Astrocyte of the cerebellum (primary cell): ENCODE data around the gene CARS1.
A peak's percentile ranks its signal among the peaks of the same experiment; 100 is the strongest.

Experiments
- DNase-seq: peaks from one replicate; pipeline ENCODE4 v3.0.0-alpha.2; 2011; ENCODE audit warnings: low read depth
- H3K4me3 ChIP-seq: 2 replicates; pipeline ENCODE4 v1.5.1; 2011; ENCODE audit warnings: mild to moderate bottlenecking, low read depth, low read length, moderate library complexity
- in situ Hi-C: cut with HindIII; loops from 2 replicates; pipeline ENCODE4 v1.10.0; 2017; ENCODE audit warnings: low sequenced_read_pairs
- TF ChIP-seq, protein P1 (sequence below): IDR thresholded peaks from 2 replicates; pipeline ENCODE4 v1.5.1; 2012; ENCODE audit warnings: low read length, low read depth, moderate library complexity, mild to moderate bottlenecking; ENCODE audit errors: missing control alignments

CARS1 gene

DNA sequence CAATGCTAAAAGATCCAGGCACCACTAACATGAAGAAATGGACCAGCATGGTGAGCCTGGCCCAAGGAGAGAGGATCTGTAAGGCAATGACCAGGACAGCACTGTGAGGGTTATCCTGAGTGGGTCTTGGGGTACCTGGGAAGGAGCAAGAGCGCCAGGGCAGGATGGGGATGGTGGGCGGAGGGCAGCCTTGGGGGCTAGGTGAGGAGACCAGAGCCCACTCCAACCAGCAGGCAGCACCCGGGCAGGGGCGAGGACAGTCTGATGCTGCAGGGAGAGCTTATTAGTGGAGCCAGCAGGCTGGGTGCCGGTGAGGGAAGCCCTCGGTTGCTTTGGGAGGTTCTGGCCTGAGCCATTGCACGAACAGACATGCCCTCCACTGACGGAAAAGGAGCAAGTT, 54.4 kb downstream of the CARS1 start:
- TF ChIP-seq, protein P1, sequence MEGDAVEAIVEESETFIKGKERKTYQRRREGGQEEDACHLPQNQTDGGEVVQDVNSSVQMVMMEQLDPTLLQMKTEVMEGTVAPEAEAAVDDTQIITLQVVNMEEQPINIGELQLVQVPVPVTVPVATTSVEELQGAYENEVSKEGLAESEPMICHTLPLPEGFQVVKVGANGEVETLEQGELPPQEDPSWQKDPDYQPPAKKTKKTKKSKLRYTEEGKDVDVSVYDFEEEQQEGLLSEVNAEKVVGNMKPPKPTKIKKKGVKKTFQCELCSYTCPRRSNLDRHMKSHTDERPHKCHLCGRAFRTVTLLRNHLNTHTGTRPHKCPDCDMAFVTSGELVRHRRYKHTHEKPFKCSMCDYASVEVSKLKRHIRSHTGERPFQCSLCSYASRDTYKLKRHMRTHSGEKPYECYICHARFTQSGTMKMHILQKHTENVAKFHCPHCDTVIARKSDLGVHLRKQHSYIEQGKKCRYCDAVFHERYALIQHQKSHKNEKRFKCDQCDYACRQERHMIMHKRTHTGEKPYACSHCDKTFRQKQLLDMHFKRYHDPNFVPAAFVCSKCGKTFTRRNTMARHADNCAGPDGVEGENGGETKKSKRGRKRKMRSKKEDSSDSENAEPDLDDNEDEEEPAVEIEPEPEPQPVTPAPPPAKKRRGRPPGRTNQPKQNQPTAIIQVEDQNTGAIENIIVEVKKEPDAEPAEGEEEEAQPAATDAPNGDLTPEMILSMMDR = no peak
- in situ Hi-C loops = no loop called here
- DNase-seq = no peak
- no peak overlapping the region for H3K4me3 ChIP-seq

DNA sequence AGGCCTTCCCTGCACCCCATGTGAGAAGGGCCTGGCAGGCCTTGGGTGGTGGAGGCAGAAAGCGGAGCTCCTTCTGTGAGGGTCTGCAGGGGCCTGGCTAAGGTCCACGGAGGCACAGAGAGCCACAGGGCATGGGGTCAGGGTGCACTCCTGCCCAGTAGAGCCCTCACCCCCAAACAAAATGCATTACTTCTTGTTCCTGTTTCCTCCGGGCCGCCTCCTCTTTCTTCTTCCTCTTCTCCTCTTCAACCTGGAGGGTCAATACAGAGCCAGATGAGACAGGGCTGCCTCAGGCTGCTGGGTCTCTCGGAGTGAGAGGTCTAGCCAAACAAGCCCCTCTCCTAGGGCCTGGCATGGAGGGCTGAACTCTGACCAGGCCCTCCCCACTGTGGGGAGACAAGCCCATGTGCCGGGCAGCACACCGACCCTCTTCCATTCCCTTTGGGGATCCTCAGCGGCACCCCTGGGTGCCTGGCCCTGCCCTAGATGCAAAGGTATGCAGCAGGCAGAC, 54.8 kb downstream of the CARS1 start:
- H3K4me3 ChIP-seq = no peak overlapping the region
- TF ChIP-seq, protein P1 = no peak
- in situ Hi-C loops = no loop called here
- no peak for DNase-seq

- H3K4me3 ChIP-seq = no peak overlapping the region
- in situ Hi-C loops = no loop called here
- DNase-seq = no peak
- TF ChIP-seq, protein P1 = no peak
Observed at GRCh38 chr11:3001496-3001895, 55.7 kb downstream of the CARS1 start.

DNA sequence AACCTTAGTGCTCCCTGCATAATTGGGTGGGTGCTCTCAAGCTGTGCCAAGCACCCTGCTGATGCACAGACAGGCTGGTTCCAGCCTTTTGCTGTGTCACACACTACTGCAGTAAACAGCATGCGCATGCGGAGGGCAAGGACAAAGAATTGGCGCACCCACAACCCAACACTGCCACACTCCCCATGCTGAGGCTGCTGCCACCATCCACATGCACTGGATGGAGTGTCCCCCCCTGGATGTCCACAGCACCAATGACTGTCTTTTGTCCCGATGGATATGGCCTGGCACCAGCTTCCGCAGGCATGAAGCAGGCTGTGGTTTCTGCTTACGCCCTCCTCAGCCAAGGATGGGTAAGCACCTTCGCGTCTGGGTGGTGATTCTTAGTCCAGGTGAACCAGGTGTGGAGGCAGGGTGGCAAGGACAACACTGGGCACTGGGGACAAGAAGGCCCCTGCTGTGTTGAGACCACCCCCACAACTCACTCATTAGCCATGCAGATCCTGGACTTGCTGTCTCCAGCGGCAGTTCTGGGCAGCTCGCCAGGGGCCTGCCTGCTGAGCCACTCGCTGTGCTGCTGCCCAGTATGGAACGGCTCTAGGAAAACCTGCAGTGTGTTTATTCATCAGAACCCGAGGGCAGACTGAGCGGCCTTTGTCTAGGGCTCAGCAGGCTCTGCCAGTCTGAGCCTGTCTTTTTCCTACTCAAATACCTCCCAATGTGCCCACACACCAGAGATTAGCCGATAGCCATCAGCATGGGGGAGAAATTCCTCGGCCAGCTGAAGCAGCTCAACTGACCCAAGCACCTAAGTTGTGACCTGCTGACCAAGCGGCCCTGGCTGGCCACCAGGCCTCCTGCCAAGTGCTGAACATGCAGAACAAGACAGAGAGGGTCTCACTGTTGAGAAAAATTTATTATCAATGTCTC, 56.9 kb downstream of the CARS1 start:
- TF ChIP-seq, protein P1 = no peak
- in situ Hi-C loops = no loop called here
- peak; percentile 41 for DNase-seq
- no peak overlapping the region for H3K4me3 ChIP-seq

- TF ChIP-seq, protein P1 = no peak
- no peak for DNase-seq
- no peak overlapping the region for H3K4me3 ChIP-seq
- in situ Hi-C loops = no loop called here
Observed at GRCh38 chr11:2999464-2999998, 57.7 kb downstream of the CARS1 start.

GRCh38 chr11:2998073-2998850, 59.0 kb downstream of the CARS1 start:
- TF ChIP-seq, protein P1 = no peak
- no peak for DNase-seq
- H3K4me3 ChIP-seq = no peak overlapping the region
- in situ Hi-C loops = no loop called here
